Central memory CD8-positive, alpha-beta T cell (primary cell): Measurements from ENCODE around the gene TAS2R39.
"Not testable (repeated sequence)": the region's sequence is repeated elsewhere in the genome, so short reads cannot be mapped to it uniquely, and the experiment has no call there.

Experiments
- ATAC-seq: fragments of 150-1000 bp; cut with Tn5 transposase; replicated peaks from 2 replicates; pipeline ENCODE4 v1.10.0; 2022; ENCODE audit warnings: mild to moderate bottlenecking, moderate FRiP score, moderate number of reproducible peaks; ENCODE audit not compliant: poor library complexity, severe bottlenecking; ENCODE audit errors: extremely low read depth
- DNase-seq, 2 donors: peaks; one replicate each; pipeline ENCODE4 v3.0.0; 2021; ENCODE audit warnings: low spot score in 2 of 2
- H3K27ac Mint-ChIP-seq: one replicate; pipeline ENCODE4 v1.8.0; 2022; ENCODE audit warnings: low read depth, mild to moderate bottlenecking, moderate library complexity, mixed read lengths
- H3K27me3 Mint-ChIP-seq: one replicate; pipeline ENCODE4 v1.8.0; 2022; ENCODE audit warnings: mixed read lengths
- H3K36me3 Mint-ChIP-seq: one replicate; pipeline ENCODE4 v1.8.0; 2022; ENCODE audit warnings: mild to moderate bottlenecking, moderate library complexity, mixed read lengths; ENCODE audit not compliant: insufficient read depth
- H3K4me1 Mint-ChIP-seq: one replicate; pipeline ENCODE4 v1.8.0; 2022; ENCODE audit warnings: mixed read lengths
- H3K4me3 Mint-ChIP-seq: one replicate; pipeline ENCODE4 v1.8.0; 2022; ENCODE audit warnings: mild to moderate bottlenecking, moderate library complexity, mixed read lengths
- H3K9me3 Mint-ChIP-seq: one replicate; pipeline ENCODE4 v1.8.0; 2022; ENCODE audit warnings: mixed read lengths

Gene TAS2R39

DNA sequence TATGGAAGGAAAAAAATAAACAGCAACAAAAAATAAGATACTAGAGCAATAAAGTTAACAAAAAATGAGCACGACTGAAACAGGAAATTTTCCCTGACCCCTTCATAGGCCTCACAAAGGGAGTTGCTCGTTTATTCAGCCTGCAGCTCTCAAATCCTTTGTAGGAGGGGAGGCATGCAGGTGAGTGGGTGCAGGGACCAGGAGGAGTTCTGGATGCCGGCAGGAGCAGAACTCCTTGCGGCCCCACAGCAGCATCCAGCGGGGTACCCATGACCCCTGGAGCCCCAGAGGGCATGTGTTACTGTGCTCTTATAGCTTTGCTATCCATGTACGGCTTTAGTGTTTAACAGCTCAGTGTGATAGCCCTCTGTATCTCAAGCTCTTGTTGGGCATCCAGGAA, 5.8 kb downstream of the TAS2R39 start:
- no peaks in the 10 kb centered on the region for H3K9me3 Mint-ChIP-seq
- ATAC-seq (no peak), DNase-seq (no peak)
- no peak overlapping the region for H3K4me3 Mint-ChIP-seq
- H3K36me3 Mint-ChIP-seq: no peaks in the 10 kb centered on the region
- H3K27ac Mint-ChIP-seq: no peak overlapping the region
- H3K4me1 Mint-ChIP-seq: no peaks in the 10 kb centered on the region
- peaks cover 32% of the 10 kb centered on the region for H3K27me3 Mint-ChIP-seq

DNA sequence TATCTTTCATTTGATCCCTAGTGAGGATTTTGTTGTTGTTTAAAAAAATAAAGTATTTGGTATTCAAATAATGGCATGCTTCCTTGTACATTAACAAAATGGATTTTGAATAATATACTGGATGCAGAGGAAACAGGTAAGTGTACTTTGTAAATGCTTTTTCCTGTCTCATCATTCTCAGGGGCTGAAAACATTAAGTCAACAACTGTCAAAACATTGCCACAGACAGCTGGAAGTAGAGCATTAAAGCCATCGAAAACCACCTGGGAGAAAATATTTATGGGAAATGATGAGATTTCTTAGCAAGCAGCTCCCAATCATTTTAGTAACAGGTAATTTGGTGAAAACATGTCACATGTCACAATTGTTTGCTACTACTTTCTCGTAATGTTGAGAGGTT, 10.7 kb downstream of the TAS2R39 start:
- no peak for DNase-seq
- no peak overlapping the region for H3K27ac Mint-ChIP-seq
- no peaks in the 10 kb centered on the region for H3K9me3 Mint-ChIP-seq
- no peak for ATAC-seq
- no peak overlapping the region for H3K4me3 Mint-ChIP-seq
- peaks cover 31% of the 10 kb centered on the region for H3K27me3 Mint-ChIP-seq
- no peaks in the 10 kb centered on the region for H3K4me1 Mint-ChIP-seq
- H3K36me3 Mint-ChIP-seq: no peaks in the 10 kb centered on the region

DNA sequence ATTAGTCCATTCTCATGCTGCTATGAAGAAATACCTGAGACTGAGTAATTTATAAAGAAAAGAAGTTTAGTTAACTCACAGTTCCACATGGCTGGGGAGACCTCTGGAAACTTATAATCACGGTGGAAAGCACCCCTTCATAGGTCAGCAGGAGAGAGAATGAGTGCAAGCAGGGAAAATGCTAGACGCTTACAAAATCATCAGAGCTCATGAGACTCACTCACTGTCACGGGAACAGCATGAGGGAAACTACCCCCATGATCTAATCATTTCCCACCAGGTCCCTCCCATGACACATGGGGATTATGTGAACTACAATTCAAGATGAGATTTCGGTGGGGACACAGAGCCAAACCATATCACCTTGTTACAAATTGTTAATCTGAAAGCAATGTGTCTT, 15.8 kb downstream of the TAS2R39 start:
- DNase-seq: no peak
- H3K4me3 Mint-ChIP-seq: no peak overlapping the region
- no peaks in the 10 kb centered on the region for H3K4me1 Mint-ChIP-seq
- peaks cover 77% of the 10 kb centered on the region for H3K27me3 Mint-ChIP-seq
- H3K9me3 Mint-ChIP-seq: no peaks in the 10 kb centered on the region
- ATAC-seq: no peak
- H3K27ac Mint-ChIP-seq: no peak overlapping the region
- H3K36me3 Mint-ChIP-seq: no peaks in the 10 kb centered on the region

DNA sequence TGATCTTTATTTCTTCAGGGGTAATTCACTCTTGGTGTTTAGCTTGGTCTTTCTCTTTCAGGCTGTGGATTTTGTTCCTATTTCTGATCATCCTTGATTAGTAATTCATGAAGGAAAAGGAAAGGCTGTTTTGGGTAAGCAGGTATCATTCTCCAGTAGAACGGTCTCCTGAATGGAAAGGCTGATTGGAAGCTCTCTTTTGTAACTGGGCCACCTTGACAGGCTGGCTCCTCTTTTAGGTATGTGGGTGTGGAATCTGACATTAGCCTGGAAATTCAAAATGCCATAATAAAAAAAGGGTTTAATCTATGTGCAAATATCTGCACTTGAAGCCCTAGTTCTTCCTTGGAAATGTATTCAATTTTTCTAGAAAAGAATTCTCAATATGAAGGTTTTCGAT, 18.9 kb downstream of the TAS2R39 start:
- Mint-ChIP-seq H3K27ac (no peak overlapping the region), H3K36me3 (no peaks in the 10 kb centered on the region), H3K4me3 (no peak overlapping the region), H3K27me3 (peaks cover 64% of the 10 kb centered on the region), H3K4me1 (peaks cover 12% of the 10 kb centered on the region), H3K9me3 (no peaks in the 10 kb centered on the region)
- DNase-seq (no peak), ATAC-seq (no peak)

DNA sequence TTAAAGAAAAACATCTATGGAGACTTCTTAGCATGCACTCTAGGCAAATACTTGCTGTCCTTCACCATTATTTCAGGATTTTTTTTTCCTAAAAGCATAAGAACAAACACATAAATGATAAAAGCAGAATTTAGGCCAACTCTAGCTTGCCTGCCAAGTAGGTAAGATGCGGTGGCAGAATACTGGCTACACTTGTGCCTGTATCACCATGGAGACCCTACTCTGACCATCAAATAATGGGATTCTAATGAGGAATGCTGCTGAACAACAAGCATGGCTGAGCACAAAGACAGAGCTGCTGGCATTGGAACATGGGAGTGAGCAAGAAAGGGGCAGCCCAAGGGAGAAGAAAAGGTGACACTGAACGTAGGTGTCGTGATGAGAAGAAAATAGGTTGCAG, 20.2 kb downstream of the TAS2R39 start:
- H3K4me3 Mint-ChIP-seq: no peak overlapping the region
- DNase-seq (no peak), ATAC-seq (no peak)
- H3K27me3 Mint-ChIP-seq: peaks cover 51% of the 10 kb centered on the region
- H3K9me3 Mint-ChIP-seq: no peaks in the 10 kb centered on the region
- H3K4me1 Mint-ChIP-seq: peaks cover 12% of the 10 kb centered on the region
- H3K36me3 Mint-ChIP-seq: no peaks in the 10 kb centered on the region
- no peak overlapping the region for H3K27ac Mint-ChIP-seq

DNA sequence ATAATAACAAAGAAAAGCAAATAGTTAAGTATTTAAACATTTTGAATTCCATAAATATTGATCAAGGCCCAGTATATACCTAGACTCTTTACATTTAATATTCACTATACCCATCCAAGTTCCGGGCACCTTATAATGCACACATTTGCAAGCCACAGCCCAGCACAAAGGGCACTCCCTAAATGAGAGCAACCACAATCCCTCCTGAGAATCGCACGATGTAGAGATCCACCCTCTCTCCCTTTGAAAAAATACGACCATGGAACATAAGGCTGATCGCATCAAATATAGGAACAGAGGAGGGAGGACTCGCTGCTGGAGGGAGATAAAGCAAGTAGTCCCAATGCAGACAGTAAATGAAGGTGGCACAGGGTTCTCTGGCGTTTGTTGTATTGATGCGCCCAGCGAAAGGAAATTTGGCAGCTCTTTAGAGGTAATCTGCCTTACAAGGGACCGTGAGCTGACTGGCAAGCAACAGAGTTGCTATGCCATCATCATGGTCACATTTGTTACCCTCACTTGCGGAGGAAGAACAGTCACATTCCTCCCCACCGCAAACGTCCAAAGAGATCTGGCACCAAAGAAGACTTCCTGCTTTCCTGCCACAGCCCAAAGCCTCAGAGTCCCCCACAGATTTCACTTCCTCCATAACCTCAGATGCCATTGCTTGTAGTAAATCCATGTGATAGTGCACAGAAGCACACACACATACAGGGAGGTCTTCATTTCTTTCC, 22.5 kb downstream of the TAS2R39 start:
- peaks cover 12% of the 10 kb centered on the region for H3K4me1 Mint-ChIP-seq
- peak overlapping the region; percentile 35 for H3K4me3 Mint-ChIP-seq
- no peaks in the 10 kb centered on the region for H3K36me3 Mint-ChIP-seq
- no peak overlapping the region for H3K27ac Mint-ChIP-seq
- DNase-seq (no peak), ATAC-seq (peak; percentile 62)
- H3K9me3 Mint-ChIP-seq: no peaks in the 10 kb centered on the region
- H3K27me3 Mint-ChIP-seq: peaks cover 28% of the 10 kb centered on the region

DNA sequence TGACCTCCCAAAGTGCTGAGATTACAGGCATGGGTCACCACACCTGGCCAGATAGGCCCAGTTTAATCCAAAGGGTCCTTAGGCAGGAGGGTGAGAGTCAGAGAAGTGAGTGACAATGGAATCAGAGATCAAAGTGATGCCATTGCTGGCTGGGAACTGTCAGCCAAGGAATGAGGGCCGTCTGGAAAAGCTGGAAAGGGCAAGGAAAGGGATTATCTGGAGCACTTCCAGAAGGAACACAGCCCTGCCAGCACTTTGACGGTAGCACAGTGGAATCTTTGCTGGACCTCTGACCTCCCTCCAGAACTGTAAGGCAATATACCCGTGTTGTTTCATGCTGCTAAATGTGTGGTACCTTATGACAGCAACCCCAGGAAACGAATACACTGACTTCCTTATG, 27.3 kb downstream of the TAS2R39 start:
- Mint-ChIP-seq H3K9me3 (no peaks in the 10 kb centered on the region), H3K4me1 (peaks cover 9% of the 10 kb centered on the region), H3K36me3 (no peaks in the 10 kb centered on the region), H3K27ac (no peak overlapping the region), H3K27me3 (no peaks in the 10 kb centered on the region), H3K4me3 (no peak overlapping the region)
- ATAC-seq (no peak), DNase-seq (no peak)

DNA sequence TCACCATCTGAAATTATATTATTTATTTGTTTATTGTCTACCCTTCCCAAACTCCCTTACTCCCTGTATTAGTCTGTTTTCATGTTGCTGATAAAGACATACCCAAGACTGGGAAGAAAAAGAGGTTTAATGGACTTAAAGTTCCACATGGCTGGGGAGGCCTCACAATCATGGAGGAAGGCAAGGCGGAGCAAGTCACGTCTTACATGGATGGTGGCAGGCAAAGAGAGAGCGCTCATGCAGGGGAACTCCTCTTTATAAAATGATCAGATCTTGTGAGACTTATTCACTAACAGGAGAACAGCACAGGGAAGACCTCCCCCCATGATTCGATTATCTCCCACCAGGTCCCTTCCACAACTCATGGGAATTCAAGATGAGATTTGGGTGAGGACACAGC, 30.3 kb downstream of the TAS2R39 start:
- not testable (repeated sequence) for H3K9me3 Mint-ChIP-seq, H3K27ac Mint-ChIP-seq, DNase-seq, H3K36me3 Mint-ChIP-seq, H3K4me1 Mint-ChIP-seq, H3K4me3 Mint-ChIP-seq, ATAC-seq
- peaks cover 14% of the 10 kb centered on the region for H3K27me3 Mint-ChIP-seq

DNA sequence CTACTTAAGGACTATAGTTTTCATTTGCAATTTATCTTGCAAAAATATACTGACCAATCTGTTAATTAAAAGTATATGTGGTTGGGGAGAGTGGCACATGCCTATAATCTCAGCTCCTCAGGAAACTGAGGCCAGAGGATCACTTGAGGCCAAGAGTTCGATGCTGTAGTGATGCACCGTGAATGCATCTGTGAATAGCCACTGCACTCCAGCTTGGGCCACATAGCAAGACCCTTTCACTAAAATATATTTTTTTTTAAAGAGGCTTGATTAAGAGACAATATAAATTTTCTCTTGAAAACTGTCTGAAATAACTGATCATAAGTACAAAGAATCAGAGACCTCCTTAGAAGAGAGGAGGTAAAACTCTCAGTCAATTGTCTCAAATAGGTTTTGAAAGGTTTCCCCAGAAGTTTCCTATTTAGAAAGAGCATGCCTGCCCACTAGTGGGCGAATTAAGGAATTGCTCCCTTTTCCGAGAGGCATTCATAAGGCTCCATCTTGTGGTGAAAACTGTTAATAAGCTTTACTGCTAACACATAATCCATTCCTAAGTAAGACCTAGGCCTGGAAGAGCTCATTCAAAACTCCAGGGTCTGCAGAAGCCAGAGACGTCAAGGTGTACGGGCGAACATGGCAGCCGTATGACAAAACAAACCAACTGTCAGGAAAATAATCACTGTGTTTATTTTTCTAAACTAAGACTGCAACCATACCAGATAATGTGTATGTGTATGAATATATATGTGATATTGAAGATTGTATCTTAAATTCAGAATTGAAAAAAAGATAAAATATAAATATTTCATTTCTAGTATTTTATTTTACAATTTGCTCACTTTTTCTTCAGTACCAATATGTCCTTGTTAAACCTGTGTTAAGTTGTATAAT, 31.8 kb downstream of the TAS2R39 start:
- Mint-ChIP-seq H3K36me3 (no peaks in the 10 kb centered on the region), H3K4me1 (no peaks in the 10 kb centered on the region), H3K27ac (no peak overlapping the region), H3K27me3 (peaks cover 25% of the 10 kb centered on the region), H3K4me3 (no peak overlapping the region), H3K9me3 (no peaks in the 10 kb centered on the region)
- DNase-seq (peak; percentile 40 to 60), ATAC-seq (peak; percentile 62)

DNA sequence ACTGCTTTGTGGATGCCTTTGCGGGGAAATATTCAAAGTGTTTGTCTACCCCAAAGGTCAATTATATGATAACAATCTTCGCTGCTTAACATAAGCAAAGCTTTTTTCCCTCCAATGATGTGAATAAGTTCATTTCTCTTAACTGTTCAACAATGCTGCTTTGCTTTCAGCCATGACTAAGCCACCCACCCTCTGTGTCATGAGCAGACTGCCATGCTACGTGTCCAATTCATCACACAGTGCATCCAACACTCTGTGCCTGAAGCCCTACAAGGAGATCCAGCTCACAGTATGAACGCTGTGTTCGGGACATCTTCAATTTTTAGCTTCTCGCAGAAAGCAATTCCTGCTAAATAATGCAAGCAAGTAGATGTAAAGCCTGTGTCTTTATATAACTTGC, 32.9 kb downstream of the TAS2R39 start:
- Mint-ChIP-seq H3K36me3 (no peaks in the 10 kb centered on the region), H3K27ac (no peak overlapping the region), H3K9me3 (no peaks in the 10 kb centered on the region), H3K4me3 (no peak overlapping the region), H3K27me3 (peaks cover 27% of the 10 kb centered on the region), H3K4me1 (no peaks in the 10 kb centered on the region)
- DNase-seq: no peak
- no peak for ATAC-seq

DNA sequence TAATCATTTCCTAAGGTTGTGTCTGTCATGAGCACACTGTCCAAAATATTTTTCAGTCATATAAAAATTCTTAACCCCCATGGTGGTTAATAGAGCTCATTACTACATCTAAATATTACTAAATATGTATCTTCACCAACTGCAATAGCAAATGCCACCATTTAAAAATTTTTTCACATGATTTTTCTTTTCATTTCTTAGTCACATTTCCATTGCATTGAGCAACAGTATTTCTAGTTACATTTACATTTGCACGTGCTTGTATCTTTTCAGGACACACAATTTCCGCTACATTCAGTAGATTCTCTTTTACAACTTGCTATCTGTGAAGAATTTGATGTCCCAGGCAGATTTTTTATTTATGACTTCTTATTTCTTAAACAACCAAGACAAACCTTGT, 33.5 kb downstream of the TAS2R39 start:
- no peak overlapping the region for H3K4me3 Mint-ChIP-seq
- peaks cover 32% of the 10 kb centered on the region for H3K27me3 Mint-ChIP-seq
- no peaks in the 10 kb centered on the region for H3K36me3 Mint-ChIP-seq
- H3K27ac Mint-ChIP-seq: no peak overlapping the region
- no peaks in the 10 kb centered on the region for H3K4me1 Mint-ChIP-seq
- no peaks in the 10 kb centered on the region for H3K9me3 Mint-ChIP-seq
- ATAC-seq: no peak
- DNase-seq: no peak

DNA sequence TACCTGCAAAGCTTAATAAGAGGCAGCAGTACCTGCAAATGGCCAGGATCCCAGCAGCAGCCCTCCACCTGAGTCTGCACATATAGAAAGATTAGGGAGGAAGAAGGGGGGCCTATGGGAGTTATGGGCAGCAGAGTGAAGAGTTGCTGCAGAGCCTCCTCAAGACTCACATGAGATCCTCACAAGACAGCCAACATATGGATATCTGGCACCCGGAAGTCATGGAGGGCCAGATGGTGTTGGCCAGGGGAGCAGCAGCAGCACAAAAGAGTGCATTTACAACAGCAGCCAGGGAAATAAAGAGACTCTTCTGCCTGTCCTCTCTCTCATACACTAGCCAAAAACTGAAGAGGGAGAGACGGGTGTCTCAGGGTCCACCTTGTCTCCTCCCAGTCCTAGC, 34.6 kb downstream of the TAS2R39 start:
- no peaks in the 10 kb centered on the region for H3K36me3 Mint-ChIP-seq
- no peak overlapping the region for H3K27ac Mint-ChIP-seq
- no peaks in the 10 kb centered on the region for H3K4me1 Mint-ChIP-seq
- H3K27me3 Mint-ChIP-seq: peaks cover 44% of the 10 kb centered on the region
- no peak overlapping the region for H3K4me3 Mint-ChIP-seq
- ATAC-seq (no peak), DNase-seq (no peak)
- H3K9me3 Mint-ChIP-seq: no peaks in the 10 kb centered on the region

DNA sequence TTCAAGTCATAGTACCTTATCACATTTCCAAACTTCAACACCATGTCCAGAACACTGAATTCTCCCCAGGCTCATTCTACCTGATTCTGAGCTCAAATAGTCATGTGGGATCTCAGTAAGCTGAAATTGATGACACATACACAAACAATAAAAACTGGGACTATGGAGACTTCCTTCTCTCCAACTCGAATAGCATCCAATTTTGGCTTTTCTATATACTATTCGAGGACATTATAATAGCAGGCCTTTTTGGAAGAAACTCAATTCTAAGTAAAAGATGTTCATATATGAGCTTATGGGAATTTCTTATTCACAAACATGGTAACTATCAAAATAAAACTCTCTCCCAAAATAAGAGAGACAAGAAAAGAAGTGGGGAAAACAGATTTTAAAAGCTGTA, 38.1 kb downstream of the TAS2R39 start:
- Mint-ChIP-seq H3K36me3 (no peaks in the 10 kb centered on the region), H3K27me3 (peaks cover 57% of the 10 kb centered on the region), H3K4me1 (no peaks in the 10 kb centered on the region), H3K9me3 (no peaks in the 10 kb centered on the region), H3K27ac (no peak overlapping the region), H3K4me3 (no peak overlapping the region)
- ATAC-seq (no peak), DNase-seq (no peak)
